ENCODE measurements around the gene HIVEP1.

HIVEP1 gene

GRCh38 chr6:12134581-12134980 lies 122.5 kb downstream of the HIVEP1 start:
- DNase-seq (ENCODE audit: extremely low spot score): no peak
- TF ChIP-seq ZNF384 (IDR thresholded peaks at IDR 0.05): no peak
- no peak for TF ChIP-seq LEF1 (IDR thresholded peaks at IDR 0.05; ENCODE audit: borderline replicate concordance)
- no peak for TF ChIP-seq FOXK2 (IDR thresholded peaks at IDR 0.05)
- TF ChIP-seq HDGF (IDR thresholded peaks at IDR 0.05; ENCODE audit: borderline replicate concordance): no peak
- TF ChIP-seq SP1 (IDR thresholded peaks at IDR 0.05): no peak
- no peak for TF ChIP-seq SUZ12 (IDR thresholded peaks at IDR 0.05)
- TF ChIP-seq CTBP1 (IDR thresholded peaks at IDR 0.05; ENCODE audit: borderline replicate concordance): no peak
- no peak for TF ChIP-seq ELF4 (IDR thresholded peaks at IDR 0.05)
- TF ChIP-seq L3MBTL2 (conservative IDR thresholded peaks at IDR 0.05): no peak
- TF ChIP-seq PKNOX1 (IDR thresholded peaks at IDR 0.05): no peak
- no peak for TF ChIP-seq ARNT (IDR thresholded peaks at IDR 0.05)
- TF ChIP-seq BHLHE40 (IDR thresholded peaks at IDR 0.05; ENCODE audit: borderline replicate concordance): no peak
- no peak for TF ChIP-seq NFRKB (IDR thresholded peaks at IDR 0.05)
- TF ChIP-seq FOXA1 (IDR thresholded peaks at IDR 0.05): no peak
- TF ChIP-seq FOXM1 (IDR thresholded peaks at IDR 0.05; ENCODE audit: borderline replicate concordance): no peak
- no peak for TF ChIP-seq TARDBP (IDR thresholded peaks at IDR 0.05)
- POLR2A ChIA-PET: no interaction called here
- CTCF ChIA-PET: no interaction called here

- POLR2A ChIA-PET: no interaction called here
- DNase-seq (ENCODE audit: extremely low spot score): no peak
- CTCF ChIA-PET: no interaction called here
- no peak for TF ChIP-seq NFRKB (IDR thresholded peaks at IDR 0.05)
- no peak for TF ChIP-seq LEF1 (IDR thresholded peaks at IDR 0.05; ENCODE audit: borderline replicate concordance)
- no peak for TF ChIP-seq BHLHE40 (IDR thresholded peaks at IDR 0.05; ENCODE audit: borderline replicate concordance)
- TF ChIP-seq SP1 (IDR thresholded peaks at IDR 0.05): no peak
- TF ChIP-seq ELF4 (IDR thresholded peaks at IDR 0.05): no peak
- TF ChIP-seq SUZ12 (IDR thresholded peaks at IDR 0.05): no peak
These were observed 122.9 kb downstream of the HIVEP1 start for GRCh38 chr6:12134991-12135390.

GRCh38 chr6:12136905-12137304 lies 124.8 kb downstream of the HIVEP1 start:
- ChIA-PET CTCF (no interaction called here), POLR2A (no interaction called here)
- no peak for TF ChIP-seq HDGF (IDR thresholded peaks at IDR 0.05; ENCODE audit: borderline replicate concordance)
- no peak for TF ChIP-seq FOXA1 (IDR thresholded peaks at IDR 0.05)
- no peak for TF ChIP-seq BHLHE40 (IDR thresholded peaks at IDR 0.05; ENCODE audit: borderline replicate concordance)
- DNase-seq (ENCODE audit: extremely low spot score): no peak

- DNase-seq (ENCODE audit: extremely low spot score): no peak
- CTCF ChIA-PET: no interaction called here
- POLR2A ChIA-PET: no interaction called here
These were observed 125.4 kb downstream of the HIVEP1 start for GRCh38 chr6:12137480-12137879.

GRCh38 chr6:12138381-12138780 lies 126.3 kb downstream of the HIVEP1 start:
- TF ChIP-seq TARDBP (IDR thresholded peaks at IDR 0.05): no peak
- no peak for TF ChIP-seq SUZ12 (IDR thresholded peaks at IDR 0.05)
- no peak for TF ChIP-seq HDGF (IDR thresholded peaks at IDR 0.05; ENCODE audit: borderline replicate concordance)
- TF ChIP-seq ZNF384 (IDR thresholded peaks at IDR 0.05): no peak
- no peak for TF ChIP-seq CTBP1 (IDR thresholded peaks at IDR 0.05; ENCODE audit: borderline replicate concordance)
- no peak for TF ChIP-seq LEF1 (IDR thresholded peaks at IDR 0.05; ENCODE audit: borderline replicate concordance)
- no peak for TF ChIP-seq NFRKB (IDR thresholded peaks at IDR 0.05)
- no peak for TF ChIP-seq PKNOX1 (IDR thresholded peaks at IDR 0.05)
- no peak for TF ChIP-seq L3MBTL2 (conservative IDR thresholded peaks at IDR 0.05)
- TF ChIP-seq SP1 (IDR thresholded peaks at IDR 0.05): no peak
- TF ChIP-seq ARNT (IDR thresholded peaks at IDR 0.05): no peak
- TF ChIP-seq BHLHE40 (IDR thresholded peaks at IDR 0.05; ENCODE audit: borderline replicate concordance): no peak
- no peak for TF ChIP-seq FOXA1 (IDR thresholded peaks at IDR 0.05)
- no peak for TF ChIP-seq FOXM1 (IDR thresholded peaks at IDR 0.05; ENCODE audit: borderline replicate concordance)
- no peak for TF ChIP-seq ELF4 (IDR thresholded peaks at IDR 0.05)
- TF ChIP-seq FOXK2 (IDR thresholded peaks at IDR 0.05): no peak
- ChIA-PET CTCF (no interaction called here), POLR2A (no interaction called here)
- DNase-seq (ENCODE audit: extremely low spot score): no peak

More at GRCh38 chr6:12137480-12137879, 125.4 kb downstream of the HIVEP1 start:
- TF ChIP-seq ZNF384 (IDR thresholded peaks at IDR 0.05) (no peak), FOXM1 (IDR thresholded peaks at IDR 0.05; ENCODE audit: borderline replicate concordance) (no peak), L3MBTL2 (conservative IDR thresholded peaks at IDR 0.05) (no peak), SUZ12 (IDR thresholded peaks at IDR 0.05) (no peak), BHLHE40 (IDR thresholded peaks at IDR 0.05; ENCODE audit: borderline replicate concordance) (no peak), ARNT (IDR thresholded peaks at IDR 0.05) (no peak), NFRKB (IDR thresholded peaks at IDR 0.05) (no peak), SP1 (IDR thresholded peaks at IDR 0.05) (no peak), ELF4 (IDR thresholded peaks at IDR 0.05) (no peak), FOXK2 (IDR thresholded peaks at IDR 0.05) (no peak), TARDBP (IDR thresholded peaks at IDR 0.05) (no peak), PKNOX1 (IDR thresholded peaks at IDR 0.05) (no peak)

DNA sequence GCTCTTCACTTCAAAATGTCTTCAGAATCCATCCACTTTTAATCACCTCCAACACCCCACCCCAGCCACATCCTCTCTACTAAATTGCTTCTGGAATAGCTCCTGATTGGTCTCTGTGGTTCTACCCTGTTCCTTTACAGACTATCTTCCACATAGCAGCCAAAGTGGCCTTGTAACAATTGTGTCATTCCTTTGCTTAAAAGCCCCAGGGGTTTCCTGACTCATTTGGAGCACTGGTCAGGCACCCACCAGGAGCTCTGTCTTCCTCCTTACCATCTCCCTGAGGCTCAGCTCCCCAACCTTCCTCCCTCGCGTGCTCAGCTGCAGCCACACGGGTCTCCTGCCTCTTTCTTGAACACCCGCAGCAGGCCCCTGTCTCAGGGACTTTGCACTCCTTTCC lies 126.8 kb downstream of the HIVEP1 start:
- DNase-seq (ENCODE audit: extremely low spot score): no peak
- ChIA-PET CTCF (no interaction called here), POLR2A (no interaction called here)
- TF ChIP-seq ZNF384 (IDR thresholded peaks at IDR 0.05) (no peak), ELF4 (IDR thresholded peaks at IDR 0.05) (no peak), BHLHE40 (IDR thresholded peaks at IDR 0.05; ENCODE audit: borderline replicate concordance) (no peak), ARNT (IDR thresholded peaks at IDR 0.05) (no peak), LEF1 (IDR thresholded peaks at IDR 0.05; ENCODE audit: borderline replicate concordance) (no peak), SUZ12 (IDR thresholded peaks at IDR 0.05) (no peak), FOXA1 (IDR thresholded peaks at IDR 0.05) (no peak), L3MBTL2 (conservative IDR thresholded peaks at IDR 0.05) (no peak), NFRKB (IDR thresholded peaks at IDR 0.05) (no peak), CTBP1 (IDR thresholded peaks at IDR 0.05; ENCODE audit: borderline replicate concordance) (no peak), SP1 (IDR thresholded peaks at IDR 0.05) (no peak)
